Pancreas (tissue), 10 donors: ENCODE results near the gene CNBD2. TPM values are rescaled to one million over a fixed set of nuclear protein-coding genes. Genes with fewer than 3 reads are reported as not detected.

Source experiments
- ATAC-seq, 4 donors: fragments of 200-7000 bp; cut with Tn5 transposase; one replicate each; pipeline versions ENCODE4 v1.8.0 to v1.9.1; 2020; ENCODE audit warnings: mild to moderate bottlenecking in 4 of 4, moderate library complexity in 4 of 4
- DNase-seq, 6 donors: peaks; one replicate each; pipeline ENCODE4 v3.0.0-alpha.2; 2020
- FAIRE-seq: peaks from 2 replicates; lab custom pipeline; 2012; peaks lifted over from hg19 to GRCh38; lab: Jason Lieb, UNC
- H3K27ac ChIP-seq, 4 donors: fragments of 200-600 bp; sonication (generic); 1 replicate in 3 of 4; 2 replicates in 1 of 4; pipeline versions ENCODE4 v1.5.0 to v1.8.0; 2020
- H3K27me3 ChIP-seq, 4 donors: fragments of 200-600 bp; one replicate each; pipeline ENCODE4 v1.8.0; 2021
- H3K36me3 ChIP-seq, 3 donors: fragments of 200-600 bp; sonication (generic) in 1 of 3; one replicate each; pipeline versions ENCODE4 v1.5.0 to v1.8.0; 2020 to 2021
- H3K4me1 ChIP-seq, 3 donors: fragments of 200-600 bp; one replicate each; pipeline ENCODE4 v1.8.0; 2021
- H3K4me3 ChIP-seq, 4 donors: fragments of 200-600 bp; sonication (generic) in 2 of 4; one replicate each; pipeline versions ENCODE4 v1.5.0 to v1.8.0; 2020 to 2021
- H3K9me3 ChIP-seq, 4 donors: fragments of 200-600 bp; one replicate each; pipeline ENCODE4 v1.8.0; 2021
- CTCF ChIP-seq, 4 donors: fragments of 200-600 bp; sonication (generic) in 3 of 4; IDR thresholded peaks; one replicate each; pipeline versions ENCODE4 v1.5.0 to v1.8.0; 2021; ENCODE audit warnings: antibody characterized with exemption in 4 of 4
- WGBS, 2 donors: extraction: QIAGEN DNeasy Blood & Tissue Kit; methylation state at CpG; one replicate each; pipeline ENCODE4 v1.1.7; 2013; 5-methylcytosine and 5-hydroxymethylcytosine counted together
- intact Hi-C, 3 donors: fragments of 100-400 bp; cut with DNase I; formaldehyde crosslinking; loops; one replicate each; pipeline versions ENCODE4 v1.11.1 to v1.14.2; 2022
- polyA plus RNA-seq, 2 donors: library from polyadenylated mRNA; stranded (reverse); fragments of 200-250 nt; gene quantifications; one replicate each; pipeline ENCODE4 v1.2.3, GENCODE V29; 2013
- total RNA-seq, 6 donors: library from RNA; stranded (reverse); fragmentation: NEBNext Ultra II Directional in 4 of 6; extraction: Animal tissue kit (Norgen Biotek cat#: 25700) in 4 of 6; gene quantifications; one replicate each; pipeline versions ENCODE4 v1.2.1 to v1.2.4, GENCODE V29; 2021 to 2023
- donor health status: healthy with polysubstance abuse.
- donor health status: DM: no; HTN: no; CAD: no; lungs with moderate emphysema.
- donor health status: DM: no; HTN: no; CAD: no.
- donor health status: control.
- donor health status: control.
- donor health status: Bipolar disorder and iron deficiency.
- donor health status: DM: yes; HTN: yes; CAD: no.
- donor health status: DM: no; HTN: no; CAD: no.
- donor health status: DM: no; HTN: no; CAD: no.
- donor health status: DM: yes; HTN: yes; CAD: no.

CNBD2 gene
- total and polyA plus RNA-seq, 8 donors, result 2.2 to 23.8 (median 3.2) TPM

- Histone ChIP-seq H3K4me3 (no peak overlapping the region), H3K9me3 (no peaks in the 10 kb centered on the region), H3K27me3 (no peaks in the 10 kb centered on the region), H3K27ac (no peak overlapping the region), H3K4me1 (no peaks in the 10 kb centered on the region), H3K36me3 (no peaks in the 10 kb centered on the region)
- no peak for DNase-seq
- FAIRE-seq, result no peak
- TF ChIP-seq CTCF (IDR thresholded peaks at IDR 0.05), result no peak
- ATAC-seq, result no peak
- intact Hi-C loops, result no loop called here
- WGBS, 2 donors, result 72 to 74% methylated on average over 6 of the region's 6 CpGs
These were observed 16.0 kb downstream of the CNBD2 start for GRCh38 chr20:35984382-35984781.

- intact Hi-C loops, result no loop called here
These were observed 17.4 kb downstream of the CNBD2 start for GRCh38 chr20:35985806-35986205.

GRCh38 chr20:35988910-35989463, 20.6 kb downstream of the CNBD2 start:
- no peak for FAIRE-seq
- 55% methylated on average over 2 of the region's 2 CpGs for WGBS, 2 donors

More at GRCh38 chr20:35985806-35986205, 17.4 kb downstream of the CNBD2 start:
- ATAC-seq (no peak), DNase-seq (no peak), FAIRE-seq (no peak)
- Histone ChIP-seq H3K27ac (no peak overlapping the region), H3K27me3 (no peaks in the 10 kb centered on the region), H3K9me3 (no peaks in the 10 kb centered on the region), H3K4me3 (no peak overlapping the region), H3K4me1 (no peaks in the 10 kb centered on the region), H3K36me3 (no peaks in the 10 kb centered on the region)
- WGBS, 2 donors, result 75 to 79% methylated on average over 2 of the region's 2 CpGs
- no peak for TF ChIP-seq CTCF (IDR thresholded peaks at IDR 0.05)

GRCh38 chr20:35991142-35991771, 22.9 kb downstream of the CNBD2 start:
- no peaks in the 10 kb centered on the region for H3K9me3 ChIP-seq
- TF ChIP-seq CTCF (IDR thresholded peaks at IDR 0.05), result peak in 2 of 4 donors; percentile 34 to 37
- 13 to 24% methylated on average over 3 of the region's 3 CpGs for WGBS, 2 donors
- no peaks in the 10 kb centered on the region for H3K4me1 ChIP-seq
- DNase-seq (peak in 1 of 6 donors; percentile 43), ATAC-seq (peak in 3 of 4 donors; percentile 38 to 65 (median 57)), FAIRE-seq (no peak)
- H3K27me3 ChIP-seq, result no peaks in the 10 kb centered on the region
- intact Hi-C loops, result loop anchor here in 2 of 3 donors (5.0 to 10.0 kb wide), 2 partner anchors 144 to 151 kb away; no protein-coding TSS in a partner anchor
- H3K4me3 ChIP-seq, result no peak overlapping the region
- H3K27ac ChIP-seq, result no peak overlapping the region
- no peaks in the 10 kb centered on the region for H3K36me3 ChIP-seq

More at GRCh38 chr20:35988910-35989463, 20.6 kb downstream of the CNBD2 start:
- no peaks in the 10 kb centered on the region for H3K36me3 ChIP-seq
- H3K4me1 ChIP-seq, result no peaks in the 10 kb centered on the region
- ATAC-seq (no peak), DNase-seq (no peak)
- H3K4me3 ChIP-seq, result no peak overlapping the region
- intact Hi-C loops, result no loop called here
- H3K27me3 ChIP-seq, result no peaks in the 10 kb centered on the region
- H3K9me3 ChIP-seq, result no peaks in the 10 kb centered on the region
- TF ChIP-seq CTCF (IDR thresholded peaks at IDR 0.05), result no peak
- no peak overlapping the region for H3K27ac ChIP-seq
